Medulla oblongata (tissue), 1 donor: Measurements from ENCODE around the gene NR2F2.
"Not testable (repeated sequence)": the region's sequence is repeated elsewhere in the genome, so short reads cannot be mapped to it uniquely, and the experiment has no call there.

Experiments
- DNase-seq: peaks from one replicate; pipeline ENCODE4 v3.0.0-alpha.2; 2015; ENCODE audit errors: extremely low spot score

Gene NR2F2

DNA sequence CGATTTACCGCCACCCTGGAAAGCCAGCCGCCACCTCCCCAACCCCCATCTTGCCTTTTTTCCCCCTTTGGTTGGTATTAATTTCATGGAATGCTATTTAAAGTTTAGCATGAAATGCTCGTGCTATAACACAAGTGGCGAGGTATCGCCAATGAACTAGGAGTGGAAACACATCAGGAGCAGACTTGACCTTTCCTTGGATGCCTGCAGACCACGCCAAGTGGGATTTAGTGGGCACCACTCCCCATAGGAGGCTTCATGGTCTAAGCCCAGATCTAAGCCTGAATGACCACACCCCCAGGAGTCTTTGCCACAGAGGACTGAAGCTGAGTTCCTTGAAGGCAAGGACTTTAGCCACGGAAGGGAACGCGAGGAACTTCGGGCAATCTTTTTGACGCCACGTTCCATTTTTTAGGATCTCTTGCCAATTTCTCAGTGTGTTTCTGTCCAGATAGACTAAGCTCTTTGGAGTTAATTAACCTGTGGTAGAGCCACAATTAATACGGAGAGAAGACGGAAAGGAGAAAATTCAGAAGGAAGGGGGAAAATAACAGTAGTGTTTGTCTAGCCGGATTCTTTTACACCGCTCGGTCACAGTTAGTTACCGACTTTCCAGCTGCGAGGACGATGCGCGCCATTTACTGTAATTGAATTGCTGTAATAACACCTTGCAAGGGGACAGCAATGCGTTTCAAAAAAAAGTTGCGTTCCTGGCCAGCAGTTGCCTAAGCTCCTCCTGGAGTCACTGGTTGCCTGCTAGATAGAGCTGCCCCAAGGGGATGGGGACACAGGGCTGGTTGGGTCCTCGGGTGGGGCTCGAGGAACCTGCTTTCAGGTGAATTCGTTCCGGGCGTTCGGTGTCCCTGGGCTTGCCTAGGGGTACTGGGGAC lies 37.1 kb downstream of the NR2F2 start:
- DNase-seq: no peak

DNA sequence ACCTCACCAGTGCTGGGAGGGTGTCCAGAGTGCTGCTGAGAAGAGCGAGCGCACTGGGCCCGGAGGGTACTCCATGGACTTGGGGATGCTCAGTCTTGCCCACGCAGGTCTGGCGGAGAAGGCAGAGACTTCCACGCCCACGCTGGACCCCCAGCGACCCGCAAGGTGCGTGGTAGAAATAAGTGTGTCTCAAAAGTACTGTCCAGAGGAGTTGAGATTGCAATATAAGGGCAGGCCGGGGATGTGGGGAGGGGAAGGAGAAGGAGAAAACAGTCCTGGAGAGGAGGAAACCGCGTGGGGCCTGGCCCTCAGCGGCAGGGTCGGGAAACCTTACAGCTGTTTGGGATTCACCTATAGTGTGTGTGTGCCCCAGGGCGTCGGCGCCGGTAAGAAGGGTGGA lies 38.9 kb downstream of the NR2F2 start:
- no peak for DNase-seq

DNA sequence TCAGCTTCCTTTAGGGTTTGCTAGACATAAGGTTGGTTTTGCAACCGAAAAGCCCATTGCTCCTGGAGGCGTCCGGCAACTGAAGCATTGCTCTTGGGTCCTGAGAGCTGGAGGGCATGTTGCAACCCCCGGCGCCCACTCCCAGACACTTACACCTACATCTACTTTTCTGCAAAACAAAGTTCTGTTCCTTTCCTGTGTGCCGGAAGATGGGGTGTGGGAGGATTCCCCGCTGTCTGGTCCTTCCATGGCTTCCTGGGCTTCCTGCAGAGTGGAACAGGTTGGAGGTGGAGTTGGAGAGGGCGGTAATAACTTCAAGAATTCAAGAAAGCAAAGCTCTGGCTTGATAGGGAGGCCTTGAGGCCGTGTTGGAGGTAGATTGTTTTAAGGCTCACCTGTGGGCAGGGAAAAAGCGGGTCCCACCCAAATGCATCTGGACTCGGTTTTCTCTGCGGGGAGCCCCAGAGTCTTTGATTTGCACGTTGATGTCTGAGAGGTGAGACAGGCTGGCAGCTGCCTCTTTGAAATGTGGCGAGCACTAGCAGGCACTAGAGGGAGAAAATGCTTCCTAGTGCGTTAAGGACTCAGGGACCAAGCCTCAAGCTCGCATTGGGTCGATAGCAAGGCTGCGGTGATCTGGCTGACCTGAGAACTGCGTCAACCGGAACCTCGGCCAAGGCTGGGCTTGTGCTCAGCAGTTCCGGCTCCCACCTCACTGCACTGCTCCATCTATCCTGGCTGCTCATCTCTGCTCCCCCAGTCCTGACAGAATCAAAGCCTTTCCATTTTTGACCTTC lies 39.5 kb downstream of the NR2F2 start:
- no peak for DNase-seq

DNA sequence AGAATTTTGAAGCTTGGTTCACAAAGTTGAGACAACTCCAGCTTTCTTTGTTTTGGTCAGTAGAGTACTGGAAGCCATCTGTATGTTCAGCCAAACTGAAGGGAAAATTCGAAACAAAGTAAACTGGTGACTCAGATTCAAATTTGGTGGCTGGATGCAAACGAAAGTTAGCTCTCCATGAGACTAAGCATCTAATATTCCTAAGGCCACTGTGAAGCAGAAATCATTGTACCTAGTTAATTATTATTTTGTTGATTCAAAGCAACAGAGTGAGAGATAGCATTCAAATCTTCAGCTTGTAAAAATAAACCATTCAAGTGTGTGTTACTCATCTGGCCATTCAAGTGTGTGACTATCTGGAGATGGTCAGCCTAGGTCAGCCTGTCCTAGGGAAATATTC lies 42.1 kb downstream of the NR2F2 start:
- DNase-seq: no peak

DNA sequence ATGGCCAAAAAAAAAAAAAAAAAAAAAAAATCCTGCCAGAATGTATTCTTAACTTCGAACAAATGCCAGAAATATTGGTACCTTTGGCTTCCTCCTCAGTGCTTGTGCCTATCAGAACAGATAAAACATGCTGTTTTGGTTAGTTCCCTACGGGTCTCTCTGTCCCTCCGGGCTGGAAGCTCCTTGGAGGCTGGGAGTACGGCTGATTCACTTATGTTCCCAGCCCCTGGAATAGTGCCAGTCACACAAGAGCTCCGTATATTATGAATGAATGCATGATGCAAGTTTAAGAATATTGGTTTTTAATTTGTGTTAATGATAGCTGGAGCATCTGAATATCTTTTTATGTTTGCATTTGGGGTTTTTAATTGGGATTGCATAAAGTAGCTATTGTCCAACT lies 44.0 kb downstream of the NR2F2 start:
- DNase-seq: no peak

DNA sequence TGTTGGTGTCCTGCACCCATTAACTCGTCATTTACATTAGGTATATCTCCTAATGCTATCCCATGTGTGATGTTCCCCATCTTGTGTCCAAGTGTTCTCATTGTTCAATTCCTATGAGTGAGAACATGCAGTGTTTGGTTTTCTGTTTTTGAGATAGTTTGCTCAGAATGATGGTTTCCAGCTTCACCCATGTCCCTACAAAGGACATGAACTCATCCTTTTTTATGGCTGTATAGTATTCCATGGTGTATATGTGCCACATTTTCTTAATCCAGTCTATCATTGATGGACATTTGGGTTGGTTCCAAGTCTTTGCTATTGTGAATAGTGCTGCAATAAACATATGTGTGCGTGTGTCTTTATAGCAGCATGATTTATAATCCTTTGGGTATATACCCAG lies 49.1 kb downstream of the NR2F2 start:
- DNase-seq: not testable (repeated sequence)

DNA sequence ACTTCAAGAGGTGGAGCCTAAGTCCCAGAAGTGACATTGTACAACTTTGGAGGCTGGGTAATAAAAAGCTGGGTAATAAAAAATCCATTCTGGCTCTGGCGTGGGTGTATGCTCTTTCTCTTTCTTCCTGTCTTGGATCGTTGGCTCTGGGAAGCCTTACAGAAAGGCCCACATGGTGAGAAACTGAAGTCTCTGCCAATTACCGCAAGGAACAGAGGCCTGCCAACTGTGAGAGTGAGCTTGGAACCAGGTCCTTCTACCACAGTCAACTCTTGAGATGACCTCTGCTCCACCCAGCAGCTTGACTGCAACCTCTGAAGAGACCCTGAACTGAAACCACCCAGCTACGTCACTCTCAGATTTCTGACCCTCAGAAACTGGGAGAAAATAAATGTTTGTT lies 51.0 kb downstream of the NR2F2 start:
- no peak for DNase-seq

DNA sequence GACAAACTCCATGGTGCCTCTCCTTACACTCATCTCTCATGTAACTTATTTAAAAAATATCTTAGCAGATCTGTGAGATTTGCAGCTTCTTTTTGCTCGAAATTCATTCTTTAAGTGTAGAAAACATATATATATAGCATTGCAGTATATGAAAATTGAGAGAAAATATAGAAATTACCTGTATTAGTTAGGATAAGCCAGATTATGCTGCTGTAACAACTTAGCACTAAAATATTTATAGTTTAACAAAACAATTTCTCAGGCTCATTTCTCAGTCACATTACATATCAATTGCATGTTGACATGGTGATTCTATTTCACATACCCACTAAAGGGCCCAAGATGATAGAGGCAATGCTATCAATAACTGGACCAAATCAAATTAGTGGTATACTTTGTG lies 54.7 kb downstream of the NR2F2 start:
- DNase-seq: no peak

DNA sequence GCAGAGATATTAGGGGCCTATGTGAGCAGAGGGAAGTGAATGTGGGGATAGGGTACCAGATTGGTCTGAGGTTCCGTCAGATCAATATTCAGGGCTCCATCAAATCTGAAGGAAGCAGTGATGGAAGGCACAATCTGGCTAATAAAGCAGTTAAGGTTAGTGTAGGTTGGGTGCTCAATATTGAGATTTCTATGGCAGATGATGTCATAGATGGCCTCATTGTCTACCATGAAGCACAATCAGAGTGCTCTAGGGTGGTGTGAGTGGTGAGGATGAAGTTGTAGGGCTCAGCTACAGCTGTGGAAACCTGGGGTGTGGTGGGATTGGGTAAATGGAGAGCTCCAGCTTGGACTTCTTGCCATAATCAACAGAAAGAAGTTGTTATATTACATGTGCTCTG lies 58.2 kb downstream of the NR2F2 start:
- no peak for DNase-seq
